Cerebellar nuclear complex (tissue), 1 donor: ENCODE results near the gene NDFIP2.

ENCODE experiments used
- DNase-seq, 2 experiments: peaks; one replicate each; lab custom pipeline; 2025; lab: John Stamatoyannopoulos, UW

The NDFIP2 gene

GRCh38 chr13:79497064-79497463 lies 16.1 kb downstream of the NDFIP2 start:
- no peak for DNase-seq

- DNase-seq, result no peak
Observed at GRCh38 chr13:79497852-79498251, 16.9 kb downstream of the NDFIP2 start.

- DNase-seq, result no peak
Observed at GRCh38 chr13:79500829-79501228, 19.9 kb downstream of the NDFIP2 start.

GRCh38 chr13:79501538-79502232 lies 20.7 kb downstream of the NDFIP2 start:
- DNase-seq, result no peak

GRCh38 chr13:79502859-79503468 lies 22.0 kb downstream of the NDFIP2 start:
- DNase-seq, result no peak

GRCh38 chr13:79503473-79504017 lies 22.6 kb downstream of the NDFIP2 start:
- no peak for DNase-seq

GRCh38 chr13:79508224-79508961 lies 27.4 kb downstream of the NDFIP2 start:
- no peak for DNase-seq

- DNase-seq, result no peak
Observed at GRCh38 chr13:79511611-79512010, 30.7 kb downstream of the NDFIP2 start.

- no peak for DNase-seq
Observed at GRCh38 chr13:79512950-79513349, 32.0 kb downstream of the NDFIP2 start.

GRCh38 chr13:79516595-79516994 lies 35.6 kb downstream of the NDFIP2 start:
- no peak for DNase-seq

- no peak for DNase-seq
Observed at GRCh38 chr13:79519255-79519654, 38.3 kb downstream of the NDFIP2 start.

- no peak for DNase-seq
Observed at GRCh38 chr13:79522583-79522982, 41.6 kb downstream of the NDFIP2 start.

- no peak for DNase-seq
Observed at GRCh38 chr13:79525064-79525857, 44.3 kb downstream of the NDFIP2 start.

- no peak for DNase-seq
Observed at GRCh38 chr13:79527698-79528097, 46.7 kb downstream of the NDFIP2 start.

- DNase-seq, result no peak
Observed at GRCh38 chr13:79528356-79528755, 47.4 kb downstream of the NDFIP2 start.

- no peak for DNase-seq
Observed at GRCh38 chr13:79528759-79529191, 47.8 kb downstream of the NDFIP2 start.

- no peak for DNase-seq
Observed at GRCh38 chr13:79529817-79530216, 48.9 kb downstream of the NDFIP2 start.

- DNase-seq, result no peak
Observed at GRCh38 chr13:79530270-79530669, 49.3 kb downstream of the NDFIP2 start.

GRCh38 chr13:79531542-79532254 lies 50.7 kb downstream of the NDFIP2 start:
- DNase-seq, result no peak

GRCh38 chr13:79532576-79532975 lies 51.6 kb downstream of the NDFIP2 start:
- DNase-seq, result no peak

GRCh38 chr13:79533781-79534400 lies 52.9 kb downstream of the NDFIP2 start:
- no peak for DNase-seq
